Naive thymus-derived CD4-positive, alpha-beta T cell (primary cell): ENCODE measurements around the gene PTPN20. TPM values are rescaled to one million over a fixed set of nuclear protein-coding genes. Genes with fewer than 3 reads are reported as not detected.

Experiments
- ATAC-seq: fragments of 150-1000 bp; cut with Tn5 transposase; 2 replicates; pipeline ENCODE4 v1.10.0; 2021; ENCODE audit warnings: mild to moderate bottlenecking, moderate library complexity
- CTCF ChIA-PET: fragments of 350-600 bp; sonication (Branson Sonifier 250); formaldehyde crosslinking; loops from one replicate; lab custom pipeline; 2021; ENCODE audit warnings: antibody characterized with exemption; lab: Charles Lee
- POLR2A ChIA-PET: fragments of 350-600 bp; sonication (Branson Sonifier 250); formaldehyde crosslinking; loops from one replicate; lab custom pipeline; 2021; ENCODE audit warnings: antibody characterized with exemption, inconsistent platforms; lab: Charles Lee
- DNase-seq, 9 donors: peaks; one replicate each; pipeline versions ENCODE4 v3.0.0 to v3.0.0-alpha.2; 2020 to 2022; ENCODE audit warnings: mixed read lengths in 1 of 9
- H3K27ac ChIP-seq: one replicate; pipeline ENCODE4 v1.7.0; 2013; ENCODE audit warnings: mild to moderate bottlenecking, low read depth, low read length, moderate library complexity
- H3K27me3 ChIP-seq, 2 donors: one replicate each; pipeline ENCODE4 v1.7.0; 2013; ENCODE audit warnings: low read length in 2 of 2, mild to moderate bottlenecking in 2 of 2, moderate library complexity in 2 of 2; ENCODE audit not compliant: control insufficient read depth in 2 of 2, insufficient read depth in 2 of 2
- H3K36me3 ChIP-seq, 3 experiments: 1 replicate in 2 of 3; 2 replicates in 1 of 3; pipeline ENCODE4 v1.7.0; 2013; ENCODE audit warnings: low read length in 3 of 3, mild to moderate bottlenecking in 3 of 3, moderate library complexity in 1 of 3; ENCODE audit not compliant: insufficient read depth in 3 of 3, control insufficient read depth in 2 of 3
- H3K4me1 ChIP-seq, 2 donors: one replicate each; pipeline ENCODE4 v1.7.0; 2013; ENCODE audit warnings: low read length in 2 of 2, mild to moderate bottlenecking in 2 of 2, moderate library complexity in 1 of 2; ENCODE audit not compliant: control insufficient read depth in 2 of 2, insufficient read depth in 2 of 2
- H3K4me3 ChIP-seq: 2 replicates; pipeline ENCODE4 v1.7.0; 2013; ENCODE audit warnings: mild to moderate bottlenecking, low read length
- H3K9me3 ChIP-seq, 3 experiments: 1 replicate in 2 of 3; 2 replicates in 1 of 3; pipeline ENCODE4 v1.7.0; 2013; ENCODE audit warnings: low read length in 3 of 3; ENCODE audit not compliant: control insufficient read depth in 2 of 3
- H3K27ac Mint-ChIP-seq, 9 donors: one replicate each; pipeline ENCODE4 v1.8.0; 2020 to 2022; ENCODE audit warnings: mixed read lengths in 9 of 9, mild to moderate bottlenecking in 8 of 9, moderate library complexity in 5 of 9, inconsistent platforms in 2 of 9
- H3K27me3 Mint-ChIP-seq, 5 donors: one replicate each; pipeline ENCODE4 v1.8.0; 2021 to 2022; ENCODE audit warnings: mixed read lengths in 5 of 5, mild to moderate bottlenecking in 1 of 5
- H3K36me3 Mint-ChIP-seq, 5 donors: one replicate each; pipeline ENCODE4 v1.8.0; 2020 to 2022; ENCODE audit warnings: mixed read lengths in 5 of 5, mild to moderate bottlenecking in 3 of 5, inconsistent platforms in 1 of 5
- H3K4me1 Mint-ChIP-seq, 7 donors: one replicate each; pipeline ENCODE4 v1.8.0; 2020 to 2022; ENCODE audit warnings: mixed read lengths in 7 of 7, mild to moderate bottlenecking in 3 of 7, inconsistent platforms in 1 of 7
- H3K4me3 Mint-ChIP-seq, 10 donors: one replicate each; pipeline ENCODE4 v1.8.0; 2020 to 2022; ENCODE audit warnings: mild to moderate bottlenecking in 10 of 10, mixed read lengths in 10 of 10, moderate library complexity in 6 of 10, inconsistent platforms in 2 of 10
- H3K9me3 Mint-ChIP-seq, 11 donors: one replicate each; pipeline ENCODE4 v1.8.0; 2020 to 2022; ENCODE audit warnings: mixed read lengths in 11 of 11, mild to moderate bottlenecking in 4 of 11, inconsistent platforms in 1 of 11, moderate library complexity in 1 of 11
- intact Hi-C, 2 donors: fragments of 100-400 bp; cut with micrococcal nuclease; formaldehyde crosslinking; loops; one replicate each; pipeline ENCODE4 v1.15.1; 2023
- polyA plus RNA-seq, 2 donors: library from polyadenylated mRNA; unstranded; fragments of 300-500 nt; fragmentation: Illumina TruSeq; gene quantifications; one replicate each; pipeline ENCODE4 v1.2.3, GENCODE V29; 2021
- total RNA-seq, 6 experiments: library from RNA in 5 of 6; stranded (reverse) in 5 of 6; gene quantifications; 1 replicate in 5 of 6; 2 replicates in 1 of 6; pipeline ENCODE4 v1.2.3 and lab custom pipeline; 2021 to 2026

PTPN20 gene
- total and polyA plus RNA-seq, 7 experiments from 2014 or later, result 0.22 to 3.8 (median 1.7) TPM

GRCh38 chr10:47042199-47042473 lies 130.9 kb downstream of the PTPN20 start:
- Mint-ChIP-seq H3K36me3 (no peaks in the 10 kb centered on the region), H3K4me1 (peaks cover 0 to 4% (median 3%) of the 10 kb centered on the region in 7 donors), H3K27me3 (no peaks in the 10 kb centered on the region), H3K27ac (no peak overlapping the region), H3K4me3 (no peak overlapping the region), H3K9me3 (peaks cover 0 to 2% (median 0%) of the 10 kb centered on the region in 11 donors)
- Histone ChIP-seq H3K9me3 (no peaks in the 10 kb centered on the region), H3K4me1 (no peaks in the 10 kb centered on the region), H3K4me3 (no peak overlapping the region), H3K27ac (no peak overlapping the region), H3K36me3 (no peaks in the 10 kb centered on the region), H3K27me3 (no peaks in the 10 kb centered on the region)
- intact Hi-C loops, result loop anchor here in 1 of 2 donors (10.0 kb wide), 1 partner anchor 123 kb away; no protein-coding TSS in a partner anchor
- DNase-seq (no peak), ATAC-seq (no peak)
- ChIA-PET CTCF (no interaction called here), POLR2A (no interaction called here)

GRCh38 chr10:47042780-47043750 lies 131.8 kb downstream of the PTPN20 start:
- H3K4me3 ChIP-seq, result no peak overlapping the region
- Mint-ChIP-seq H3K36me3 (no peaks in the 10 kb centered on the region), H3K9me3 (peaks cover 0 to 3% (median 0%) of the 10 kb centered on the region in 11 donors), H3K4me3 (no peak overlapping the region), H3K27ac (peak overlapping the region in 1 of 9 donors; percentile 7), H3K4me1 (peaks cover 3 to 13% (median 10%) of the 10 kb centered on the region in 7 donors), H3K27me3 (no peaks in the 10 kb centered on the region)
- no peak overlapping the region for H3K27ac ChIP-seq
- ChIA-PET POLR2A (no interaction called here), CTCF (no interaction called here)
- H3K27me3 ChIP-seq, result no peaks in the 10 kb centered on the region
- DNase-seq (no peak), ATAC-seq (no peak)
- no peaks in the 10 kb centered on the region for H3K36me3 ChIP-seq
- peaks cover 4 to 8% of the 10 kb centered on the region in 2 donors for H3K4me1 ChIP-seq
- no peaks in the 10 kb centered on the region for H3K9me3 ChIP-seq
- intact Hi-C loops, result loop anchor here in 1 of 2 donors (10.0 kb wide), 1 partner anchor 122 kb away; no protein-coding TSS in a partner anchor

GRCh38 chr10:47043928-47044538 lies 132.8 kb downstream of the PTPN20 start:
- Histone ChIP-seq H3K36me3 (no peaks in the 10 kb centered on the region), H3K4me1 (peaks cover 6 to 14% of the 10 kb centered on the region in 2 donors), H3K27ac (no peak overlapping the region), H3K9me3 (no peaks in the 10 kb centered on the region), H3K27me3 (no peaks in the 10 kb centered on the region), H3K4me3 (no peak overlapping the region)
- H3K9me3 Mint-ChIP-seq, result peaks cover 0 to 3% (median 0%) of the 10 kb centered on the region in 11 donors
- ChIA-PET POLR2A (no interaction called here), CTCF (interaction anchor here (5.3 kb wide), 1 partner anchor 269 kb away, joined by 155 read pairs; no protein-coding TSS in a partner anchor)
- DNase-seq (no peak), ATAC-seq (no peak)
- no peaks in the 10 kb centered on the region for H3K36me3 Mint-ChIP-seq
- intact Hi-C loops, result loop anchor here in 1 of 2 donors (10.0 kb wide), 1 partner anchor 121 kb away; no protein-coding TSS in a partner anchor
- H3K4me1 Mint-ChIP-seq, result peaks cover 7 to 23% (median 18%) of the 10 kb centered on the region in 7 donors
- H3K27ac Mint-ChIP-seq, result no peak overlapping the region
- H3K4me3 Mint-ChIP-seq, result no peak overlapping the region
- no peaks in the 10 kb centered on the region for H3K27me3 Mint-ChIP-seq

GRCh38 chr10:47044741-47045140 lies 133.5 kb downstream of the PTPN20 start:
- H3K27ac Mint-ChIP-seq, result no peak overlapping the region
- no peaks in the 10 kb centered on the region for H3K36me3 Mint-ChIP-seq
- DNase-seq, result no peak
- Histone ChIP-seq H3K36me3 (no peaks in the 10 kb centered on the region), H3K27me3 (no peaks in the 10 kb centered on the region), H3K4me3 (no peak overlapping the region), H3K27ac (no peak overlapping the region), H3K9me3 (no peaks in the 10 kb centered on the region), H3K4me1 (peaks cover 6 to 14% of the 10 kb centered on the region in 2 donors)
- intact Hi-C loops, result loop anchor here in 1 of 2 donors (10.0 kb wide), 1 partner anchor 120 kb away; no protein-coding TSS in a partner anchor
- H3K4me1 Mint-ChIP-seq, result peaks cover 7 to 24% (median 19%) of the 10 kb centered on the region in 7 donors
- ChIA-PET CTCF (interaction anchor here (0.8 to 5.3 kb wide), 2 partner anchors 20 to 269 kb away, joined by 3 to 155 read pairs; no protein-coding TSS in a partner anchor), POLR2A (no interaction called here)
- H3K27me3 Mint-ChIP-seq, result no peaks in the 10 kb centered on the region
- no peak for ATAC-seq
- H3K4me3 Mint-ChIP-seq, result no peak overlapping the region
- peaks cover 0 to 3% (median 0%) of the 10 kb centered on the region in 11 donors for H3K9me3 Mint-ChIP-seq

- Histone ChIP-seq H3K27ac (no peak overlapping the region), H3K9me3 (no peaks in the 10 kb centered on the region), H3K4me1 (peaks cover 6 to 14% of the 10 kb centered on the region in 2 donors), H3K4me3 (no peak overlapping the region), H3K27me3 (no peaks in the 10 kb centered on the region), H3K36me3 (no peaks in the 10 kb centered on the region)
- no peaks in the 10 kb centered on the region for H3K36me3 Mint-ChIP-seq
- POLR2A ChIA-PET, result interaction anchor here (0.5 kb wide), 1 partner anchor 270 kb away, joined by 3 read pairs; no protein-coding TSS in a partner anchor
- peak overlapping the region in 1 of 9 donors; percentile 49 for H3K27ac Mint-ChIP-seq
- intact Hi-C loops, result loop anchor here in 1 of 2 donors (10.0 kb wide), 1 partner anchor 119 kb away; no protein-coding TSS in a partner anchor
- no peak for ATAC-seq
- peaks cover 7 to 24% (median 19%) of the 10 kb centered on the region in 7 donors for H3K4me1 Mint-ChIP-seq
- no peak for DNase-seq
- no peak overlapping the region for H3K4me3 Mint-ChIP-seq
- H3K9me3 Mint-ChIP-seq, result peaks cover 0 to 3% (median 0%) of the 10 kb centered on the region in 11 donors
- no peaks in the 10 kb centered on the region for H3K27me3 Mint-ChIP-seq
- CTCF ChIA-PET, result interaction anchor here (0.7 to 5.3 kb wide), 5 partner anchors 21 to 268 kb away, joined by 3 to 155 read pairs (median 4); no protein-coding TSS in a partner anchor
Measured at GRCh38 chr10:47045331-47045861, 134.2 kb downstream of the PTPN20 start.
